Measurements from ENCODE around the gene ZDHHC3. TPM values are rescaled to one million over a fixed set of nuclear protein-coding genes. Genes with fewer than 3 reads are reported as not detected.

The ZDHHC3 gene
- total RNA-seq, 1 experiment from 2014 or later, result 58.0 TPM

DNA sequence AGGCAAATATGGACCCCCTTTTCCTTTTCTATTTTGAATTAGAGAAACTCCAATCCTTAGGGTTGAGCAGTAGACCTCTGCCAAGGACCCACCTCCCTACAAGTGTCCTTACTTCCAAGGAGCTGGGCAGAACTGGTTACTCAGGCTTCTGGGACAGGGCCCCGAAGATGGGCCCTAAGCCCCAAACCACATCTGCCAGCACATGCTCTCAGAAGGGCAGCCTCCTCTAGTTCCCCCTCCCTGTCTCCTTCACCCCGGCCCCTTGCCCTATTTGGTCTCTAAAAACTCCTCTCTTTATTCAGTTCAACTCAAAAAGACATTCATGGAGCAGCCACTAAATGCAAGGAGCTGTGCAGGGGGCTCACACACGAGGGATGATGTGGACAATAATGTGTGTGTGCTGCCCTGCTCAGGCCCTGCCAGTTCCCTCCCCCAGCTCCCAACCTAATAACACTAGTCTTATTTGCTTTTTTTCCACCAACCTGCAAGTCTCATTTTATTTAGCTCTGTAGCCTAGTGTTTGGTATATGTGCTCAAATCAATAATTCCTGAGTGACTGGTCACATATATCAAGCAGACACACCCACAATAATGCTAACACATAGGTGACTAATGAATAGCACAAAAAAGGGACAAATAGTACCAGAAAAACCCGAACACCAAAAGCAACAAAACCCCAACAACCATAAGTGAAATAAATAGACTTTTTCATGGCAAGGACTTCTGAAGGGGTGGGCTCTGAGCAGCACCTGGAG, 12.2 kb downstream of the ZDHHC3 start (continued):
- TF ChIP-seq NR1H2 (CRISPR knock-in tag; IDR thresholded peaks at IDR 0.05), result no peak

DNA sequence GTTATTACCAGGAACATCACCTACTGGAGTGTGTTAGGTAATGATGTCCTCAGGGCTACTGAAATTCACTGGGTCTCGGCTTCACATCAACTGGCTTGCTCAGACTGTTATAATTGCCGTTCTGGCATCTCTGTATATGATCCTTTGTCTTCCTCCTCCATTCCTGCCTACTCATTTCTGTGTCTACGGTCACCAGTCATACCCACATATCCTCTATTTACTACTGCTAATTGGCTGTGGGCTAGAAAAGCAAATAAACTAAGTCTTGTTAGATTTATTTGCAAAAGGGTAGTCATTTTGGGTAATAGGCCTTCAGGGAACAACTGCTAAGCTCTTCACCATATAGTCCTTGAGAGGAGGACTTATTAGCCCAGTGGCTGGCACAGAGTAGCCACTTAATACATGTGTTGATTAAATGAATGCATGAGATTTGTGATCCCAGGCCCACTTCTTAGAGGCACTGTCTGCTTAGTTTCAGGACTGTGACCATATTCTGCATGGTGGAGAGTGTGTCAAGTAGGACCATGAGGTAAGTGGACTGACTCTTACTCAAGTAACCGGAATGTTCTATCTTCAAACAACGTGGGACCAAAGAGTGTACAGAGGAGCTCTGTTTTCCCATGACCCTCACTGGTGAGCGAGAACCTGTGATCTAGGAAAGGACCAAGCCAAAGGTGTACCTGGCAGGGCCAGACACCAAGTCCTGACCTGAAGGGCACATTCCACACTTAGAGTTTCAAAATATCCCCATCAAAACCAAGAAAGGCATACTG, 13.2 kb downstream of the ZDHHC3 start:
- no peak for ATAC-seq
- no peak for TF ChIP-seq TP53 (CRISPR knock-in tag; IDR thresholded peaks at IDR 0.05)
- TF ChIP-seq GTF2I (CRISPR knock-in tag; conservative IDR thresholded peaks at IDR 0.05), result no peak
- no peak for TF ChIP-seq SMAD3 (CRISPR knock-in tag; IDR thresholded peaks at IDR 0.05; ENCODE audit: borderline replicate concordance)
- no peak for TF ChIP-seq CBFB (CRISPR knock-in tag; IDR thresholded peaks at IDR 0.05; ENCODE audit: low read depth)
- TF ChIP-seq ESRRA (CRISPR knock-in tag; IDR thresholded peaks at IDR 0.05; ENCODE audit: borderline replicate concordance), result no peak
- TF ChIP-seq, protein P1, sequence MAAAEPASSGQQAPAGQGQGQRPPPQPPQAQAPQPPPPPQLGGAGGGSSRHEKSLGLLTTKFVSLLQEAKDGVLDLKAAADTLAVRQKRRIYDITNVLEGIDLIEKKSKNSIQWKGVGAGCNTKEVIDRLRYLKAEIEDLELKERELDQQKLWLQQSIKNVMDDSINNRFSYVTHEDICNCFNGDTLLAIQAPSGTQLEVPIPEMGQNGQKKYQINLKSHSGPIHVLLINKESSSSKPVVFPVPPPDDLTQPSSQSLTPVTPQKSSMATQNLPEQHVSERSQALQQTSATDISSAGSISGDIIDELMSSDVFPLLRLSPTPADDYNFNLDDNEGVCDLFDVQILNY (CRISPR knock-in tag; IDR thresholded peaks at IDR 0.05), result no peak
- no peak for TF ChIP-seq JUN (CRISPR knock-in tag; IDR thresholded peaks at IDR 0.05)
- no peak for TF ChIP-seq EMX1 (CRISPR knock-in tag; IDR thresholded peaks at IDR 0.05)
- no peak for TF ChIP-seq ZNF138 (CRISPR knock-in tag; conservative IDR thresholded peaks at IDR 0.05)
- TF ChIP-seq, protein P2, sequence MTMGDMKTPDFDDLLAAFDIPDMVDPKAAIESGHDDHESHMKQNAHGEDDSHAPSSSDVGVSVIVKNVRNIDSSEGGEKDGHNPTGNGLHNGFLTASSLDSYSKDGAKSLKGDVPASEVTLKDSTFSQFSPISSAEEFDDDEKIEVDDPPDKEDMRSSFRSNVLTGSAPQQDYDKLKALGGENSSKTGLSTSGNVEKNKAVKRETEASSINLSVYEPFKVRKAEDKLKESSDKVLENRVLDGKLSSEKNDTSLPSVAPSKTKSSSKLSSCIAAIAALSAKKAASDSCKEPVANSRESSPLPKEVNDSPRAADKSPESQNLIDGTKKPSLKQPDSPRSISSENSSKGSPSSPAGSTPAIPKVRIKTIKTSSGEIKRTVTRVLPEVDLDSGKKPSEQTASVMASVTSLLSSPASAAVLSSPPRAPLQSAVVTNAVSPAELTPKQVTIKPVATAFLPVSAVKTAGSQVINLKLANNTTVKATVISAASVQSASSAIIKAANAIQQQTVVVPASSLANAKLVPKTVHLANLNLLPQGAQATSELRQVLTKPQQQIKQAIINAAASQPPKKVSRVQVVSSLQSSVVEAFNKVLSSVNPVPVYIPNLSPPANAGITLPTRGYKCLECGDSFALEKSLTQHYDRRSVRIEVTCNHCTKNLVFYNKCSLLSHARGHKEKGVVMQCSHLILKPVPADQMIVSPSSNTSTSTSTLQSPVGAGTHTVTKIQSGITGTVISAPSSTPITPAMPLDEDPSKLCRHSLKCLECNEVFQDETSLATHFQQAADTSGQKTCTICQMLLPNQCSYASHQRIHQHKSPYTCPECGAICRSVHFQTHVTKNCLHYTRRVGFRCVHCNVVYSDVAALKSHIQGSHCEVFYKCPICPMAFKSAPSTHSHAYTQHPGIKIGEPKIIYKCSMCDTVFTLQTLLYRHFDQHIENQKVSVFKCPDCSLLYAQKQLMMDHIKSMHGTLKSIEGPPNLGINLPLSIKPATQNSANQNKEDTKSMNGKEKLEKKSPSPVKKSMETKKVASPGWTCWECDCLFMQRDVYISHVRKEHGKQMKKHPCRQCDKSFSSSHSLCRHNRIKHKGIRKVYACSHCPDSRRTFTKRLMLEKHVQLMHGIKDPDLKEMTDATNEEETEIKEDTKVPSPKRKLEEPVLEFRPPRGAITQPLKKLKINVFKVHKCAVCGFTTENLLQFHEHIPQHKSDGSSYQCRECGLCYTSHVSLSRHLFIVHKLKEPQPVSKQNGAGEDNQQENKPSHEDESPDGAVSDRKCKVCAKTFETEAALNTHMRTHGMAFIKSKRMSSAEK (CRISPR knock-in tag; IDR thresholded peaks at IDR 0.05; ENCODE audit: borderline replicate concordance), result no peak
- TF ChIP-seq, protein P3, sequence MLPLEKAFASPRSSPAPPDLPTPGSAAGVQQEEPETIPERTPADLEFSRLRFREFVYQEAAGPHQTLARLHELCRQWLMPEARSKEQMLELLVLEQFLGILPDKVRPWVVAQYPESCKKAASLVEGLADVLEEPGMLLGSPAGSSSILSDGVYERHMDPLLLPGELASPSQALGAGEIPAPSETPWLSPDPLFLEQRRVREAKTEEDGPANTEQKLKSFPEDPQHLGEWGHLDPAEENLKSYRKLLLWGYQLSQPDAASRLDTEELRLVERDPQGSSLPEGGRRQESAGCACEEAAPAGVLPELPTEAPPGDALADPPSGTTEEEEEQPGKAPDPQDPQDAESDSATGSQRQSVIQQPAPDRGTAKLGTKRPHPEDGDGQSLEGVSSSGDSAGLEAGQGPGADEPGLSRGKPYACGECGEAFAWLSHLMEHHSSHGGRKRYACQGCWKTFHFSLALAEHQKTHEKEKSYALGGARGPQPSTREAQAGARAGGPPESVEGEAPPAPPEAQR (CRISPR knock-in tag; IDR thresholded peaks at IDR 0.05), result no peak
- TF ChIP-seq, protein P4, sequence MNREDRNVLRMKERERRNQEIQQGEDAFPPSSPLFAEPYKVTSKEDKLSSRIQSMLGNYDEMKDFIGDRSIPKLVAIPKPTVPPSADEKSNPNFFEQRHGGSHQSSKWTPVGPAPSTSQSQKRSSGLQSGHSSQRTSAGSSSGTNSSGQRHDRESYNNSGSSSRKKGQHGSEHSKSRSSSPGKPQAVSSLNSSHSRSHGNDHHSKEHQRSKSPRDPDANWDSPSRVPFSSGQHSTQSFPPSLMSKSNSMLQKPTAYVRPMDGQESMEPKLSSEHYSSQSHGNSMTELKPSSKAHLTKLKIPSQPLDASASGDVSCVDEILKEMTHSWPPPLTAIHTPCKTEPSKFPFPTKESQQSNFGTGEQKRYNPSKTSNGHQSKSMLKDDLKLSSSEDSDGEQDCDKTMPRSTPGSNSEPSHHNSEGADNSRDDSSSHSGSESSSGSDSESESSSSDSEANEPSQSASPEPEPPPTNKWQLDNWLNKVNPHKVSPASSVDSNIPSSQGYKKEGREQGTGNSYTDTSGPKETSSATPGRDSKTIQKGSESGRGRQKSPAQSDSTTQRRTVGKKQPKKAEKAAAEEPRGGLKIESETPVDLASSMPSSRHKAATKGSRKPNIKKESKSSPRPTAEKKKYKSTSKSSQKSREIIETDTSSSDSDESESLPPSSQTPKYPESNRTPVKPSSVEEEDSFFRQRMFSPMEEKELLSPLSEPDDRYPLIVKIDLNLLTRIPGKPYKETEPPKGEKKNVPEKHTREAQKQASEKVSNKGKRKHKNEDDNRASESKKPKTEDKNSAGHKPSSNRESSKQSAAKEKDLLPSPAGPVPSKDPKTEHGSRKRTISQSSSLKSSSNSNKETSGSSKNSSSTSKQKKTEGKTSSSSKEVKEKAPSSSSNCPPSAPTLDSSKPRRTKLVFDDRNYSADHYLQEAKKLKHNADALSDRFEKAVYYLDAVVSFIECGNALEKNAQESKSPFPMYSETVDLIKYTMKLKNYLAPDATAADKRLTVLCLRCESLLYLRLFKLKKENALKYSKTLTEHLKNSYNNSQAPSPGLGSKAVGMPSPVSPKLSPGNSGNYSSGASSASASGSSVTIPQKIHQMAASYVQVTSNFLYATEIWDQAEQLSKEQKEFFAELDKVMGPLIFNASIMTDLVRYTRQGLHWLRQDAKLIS (CRISPR knock-in tag; IDR thresholded peaks at IDR 0.05; ENCODE audit: borderline replicate concordance), result no peak
- TF ChIP-seq RELA (CRISPR knock-in tag; IDR thresholded peaks at IDR 0.05; ENCODE audit: borderline replicate concordance), result no peak
- TF ChIP-seq NR1H2 (CRISPR knock-in tag; IDR thresholded peaks at IDR 0.05), result no peak
- no peak for TF ChIP-seq ETV6 (CRISPR knock-in tag; IDR thresholded peaks at IDR 0.05)
- Mint-ChIP-seq H3K27ac (no peak overlapping the region), H3K27me3 (ENCODE audit: low read depth) (no peaks in the 10 kb centered on the region), H3K4me3 (no peak overlapping the region), H3K4me1 (peaks cover 5% of the 10 kb centered on the region), H3K36me3 (peaks cover 3% of the 10 kb centered on the region; the same call in 1 of the 2 replicates), H3K9me3 (no peaks in the 10 kb centered on the region)
- CTCF ChIA-PET, result no interaction called here
- POLR2A ChIA-PET, result no interaction called here
- DNase-seq (ENCODE audit: low spot score), result no peak
